HepG2 (cell line): ENCODE measurements around the gene ABCG8. TPM values are rescaled to one million over a fixed set of nuclear protein-coding genes. Genes with fewer than 3 reads are reported as not detected.

Experiments used
- ATAC-seq: fragments of 200-7000 bp; cut with Tn5 transposase; 3 replicates; pipeline ENCODE4 v1.9.1; 2020; ENCODE audit warnings: mild to moderate bottlenecking, moderate library complexity
- BruUV-seq: library from RNA; stranded (reverse); fragments of 400-500 nt; replicated peaks from 2 replicates; lab custom pipeline; 2021; lab: Mats Ljungman, UMichigan
- CTCF ChIA-PET: fragments of 300-600 bp; formaldehyde crosslinking; extraction: SDS; loops from one replicate; lab custom pipeline; 2021; ENCODE audit warnings: low total read pairs, inconsistent platforms, low intra/inter-chr PET ratio; lab: Yijun Ruan, JAX
- POLR2A ChIA-PET: fragments of 350-600 bp; sonication (Branson Sonifier 250); formaldehyde crosslinking; loops from one replicate; lab custom pipeline; 2020; ENCODE audit warnings: antibody characterized with exemption, inconsistent platforms; lab: Yijun Ruan, JAX
- DNase-seq: peaks from one replicate; pipeline ENCODE4 v3.0.0-alpha.2; 2015; ENCODE audit warnings: low spot score
- FAIRE-seq: peaks from 3 replicates; lab custom pipeline; 2011; peaks lifted over from hg19 to GRCh38; lab: Jason Lieb, UNC
- H2AFZ ChIP-seq: one replicate; pipeline ENCODE4 v1.6.1; 2011; ENCODE audit warnings: low read length, inconsistent platforms
- H3K27ac ChIP-seq: fragments of 300-600 bp; 3 replicates; pipeline ENCODE4 v1.8.0; 2011; ENCODE audit warnings: mixed run types, mild to moderate bottlenecking, mixed read lengths, low read length, inconsistent platforms; ENCODE audit not compliant: insufficient read depth; ENCODE audit errors: extremely low read length
- H3K27me3 ChIP-seq, 2 experiments: fragments of 200-600 bp in 1 of 2; 2 replicates in 1 of 2; 3 replicates in 1 of 2; pipeline versions ENCODE4 v1.6.0 to v1.8.0; 2011; ENCODE audit warnings: low read length in 2 of 2, mild to moderate bottlenecking in 2 of 2, moderate library complexity in 2 of 2, inconsistent platforms in 1 of 2; ENCODE audit not compliant: insufficient read depth in 2 of 2, control insufficient read depth in 1 of 2
- H3K36me3 ChIP-seq, 2 experiments: fragments of 200-600 bp in 1 of 2; replicated peaks in 1 of 2; 2 replicates in 1 of 2; 3 replicates in 1 of 2; pipeline versions ENCODE4 v1.5.1 to v1.8.0; 2011; ENCODE audit warnings: low read length in 2 of 2, inconsistent platforms in 1 of 2; ENCODE audit not compliant: insufficient read depth in 2 of 2, control insufficient read depth in 1 of 2
- H3K4me1 ChIP-seq: 2 replicates; pipeline ENCODE4 v1.5.1; 2012; ENCODE audit warnings: low read length, inconsistent platforms; ENCODE audit not compliant: insufficient read depth
- H3K4me2 ChIP-seq: 2 replicates; pipeline ENCODE4 v1.6.0; 2011; ENCODE audit warnings: low read depth, low read length, inconsistent platforms
- H3K4me3 ChIP-seq, 3 experiments: fragments of 200-600 bp in 1 of 3; sonication (generic), shearing (Covaris generic) in 1 of 3; replicated peaks in 1 of 3; 2 replicates each; pipeline ENCODE4 v1.5.1; 2011 to 2016; ENCODE audit warnings: low read length in 3 of 3, inconsistent platforms in 2 of 3, low read depth in 2 of 3, mild to moderate bottlenecking in 2 of 3, control low read depth in 1 of 3, mixed read lengths in 1 of 3; ENCODE audit not compliant: insufficient read depth in 1 of 3
- H3K79me2 ChIP-seq: one replicate; pipeline ENCODE4 v1.6.1; 2011; ENCODE audit warnings: low read length, inconsistent platforms; ENCODE audit not compliant: insufficient read depth
- H3K9ac ChIP-seq: 2 replicates; pipeline ENCODE4 v1.6.0; 2011; ENCODE audit warnings: mild to moderate bottlenecking, low read depth, low read length, inconsistent platforms; ENCODE audit not compliant: insufficient read depth
- H3K9me3 ChIP-seq: 2 replicates; pipeline ENCODE4 v1.5.1; 2012; ENCODE audit warnings: mild to moderate bottlenecking, low read length
- H4K20me1 ChIP-seq: 2 replicates; pipeline ENCODE4 v1.6.0; 2011; ENCODE audit warnings: inconsistent platforms, mild to moderate bottlenecking, low read length, moderate library complexity; ENCODE audit not compliant: insufficient read depth
- ARNTL ChIP-seq: sonication (generic); formaldehyde crosslinking; IDR thresholded peaks from 2 replicates; pipeline ENCODE4 v1.4.0; 2020; ENCODE audit warnings: mild to moderate bottlenecking, missing genetic modification reagents
- DPF2 ChIP-seq: sonication (generic); formaldehyde crosslinking; IDR thresholded peaks from 2 replicates; pipeline ENCODE4 v1.4.0; 2020; ENCODE audit warnings: mild to moderate bottlenecking, low read depth, missing genetic modification reagents, borderline replicate concordance
- EEA1 ChIP-seq: sonication (generic); formaldehyde crosslinking; IDR thresholded peaks from 2 replicates; pipeline ENCODE4 v1.5.1; 2020; ENCODE audit warnings: mild to moderate bottlenecking, missing genetic modification reagents, borderline replicate concordance
- ETV5 ChIP-seq: IDR thresholded peaks from 2 replicates; pipeline ENCODE4 v1.6.1; 2018; ENCODE audit warnings: missing biosample characterization, missing genetic modification reagents, inconsistent platforms, borderline replicate concordance
- ETV6 ChIP-seq: sonication (generic); formaldehyde crosslinking; conservative IDR thresholded peaks from 2 replicates; pipeline ENCODE4 v1.4.0; 2020; ENCODE audit warnings: missing genetic modification reagents
- HNRNPUL1 ChIP-seq: fragments of 200-400 bp; formaldehyde crosslinking; IDR thresholded peaks from 2 replicates; pipeline ENCODE4 v1.6.1; 2017; ENCODE audit warnings: low read depth, mild to moderate bottlenecking, low read length, moderate library complexity
- IRX3 ChIP-seq: sonication (generic); formaldehyde crosslinking; IDR thresholded peaks from 2 replicates; pipeline ENCODE4 v1.8.1; 2023; ENCODE audit warnings: mild to moderate bottlenecking, low read depth, missing genetic modification reagents, borderline replicate concordance
- JUND ChIP-seq: sonication (generic); formaldehyde crosslinking; IDR thresholded peaks from 2 replicates; pipeline ENCODE4 v1.8.0; 2022; ENCODE audit warnings: mild to moderate bottlenecking, missing genetic modification reagents
- MIER3 ChIP-seq: IDR thresholded peaks from 2 replicates; pipeline ENCODE4 v1.6.1; 2016; ENCODE audit warnings: missing compliant biosample characterization, borderline replicate concordance
- NFATC3 ChIP-seq: sonication (generic); formaldehyde crosslinking; IDR thresholded peaks from 2 replicates; pipeline ENCODE4 v1.5.1; 2020; ENCODE audit warnings: mild to moderate bottlenecking, missing genetic modification reagents
- ONECUT2 ChIP-seq: sonication (generic); formaldehyde crosslinking; IDR thresholded peaks from 2 replicates; pipeline ENCODE4 v1.4.0; 2020; ENCODE audit warnings: missing genetic modification reagents
- SALL1 ChIP-seq: sonication (generic); formaldehyde crosslinking; IDR thresholded peaks from 2 replicates; pipeline ENCODE4 v1.8.0; 2022; ENCODE audit warnings: mild to moderate bottlenecking, missing genetic modification reagents
- TRIM24 ChIP-seq: sonication (generic); formaldehyde crosslinking; IDR thresholded peaks from 2 replicates; pipeline ENCODE4 v1.8.0; 2022; ENCODE audit warnings: mild to moderate bottlenecking, missing genetic modification reagents
- ZKSCAN5 ChIP-seq: sonication (generic); formaldehyde crosslinking; IDR thresholded peaks from 2 replicates; pipeline ENCODE4 v1.5.1; 2020; ENCODE audit warnings: mild to moderate bottlenecking, missing genetic modification reagents
- ZKSCAN8 ChIP-seq: IDR thresholded peaks from 2 replicates; pipeline ENCODE4 v1.6.1; 2016; ENCODE audit warnings: borderline replicate concordance, missing genetic modification reagents, missing compliant biosample characterization
- ZNF547 ChIP-seq: sonication (generic); formaldehyde crosslinking; IDR thresholded peaks from 2 replicates; pipeline ENCODE4 v1.5.1; 2020; ENCODE audit warnings: mild to moderate bottlenecking, missing genetic modification reagents
- ZNF670 ChIP-seq: sonication (generic); formaldehyde crosslinking; IDR thresholded peaks from 2 replicates; pipeline ENCODE4 v1.8.0; 2022; ENCODE audit warnings: mild to moderate bottlenecking, missing genetic modification reagents, borderline replicate concordance
- ZNF780A ChIP-seq: sonication (generic); formaldehyde crosslinking; IDR thresholded peaks from 2 replicates; pipeline ENCODE4 v1.8.0; 2022; ENCODE audit warnings: mild to moderate bottlenecking, missing genetic modification reagents, moderate library complexity
- WGBS: methylation state at CpG from one replicate; pipeline ENCODE4 v1.1.6; 2017; ENCODE audit warnings: low lambda C conversion rate; 5-methylcytosine and 5-hydroxymethylcytosine counted together
- in situ Hi-C: cut with HindIII; loops from 2 replicates; pipeline ENCODE4 v1.10.0; 2017; ENCODE audit warnings: low pct_unique_long_range_greater_than_20kb; ENCODE audit not compliant: extremely low pct_ligation_motif_present
- intact Hi-C: fragments of 100-400 bp; cut with micrococcal nuclease; formaldehyde crosslinking; loops from one replicate; pipeline ENCODE4 v1.10.0; 2022; ENCODE audit not compliant: unreplicated experiment
- polyA plus RNA-seq, 8 experiments: library from polyadenylated mRNA; depleted of rRNA in 3 of 8; stranded (reverse) in 7 of 8; unstranded in 1 of 8; fragments of >200 nt; fragmentation: Illumina TruSeq in 4 of 8; extraction: Trizol in 4 of 8; gene quantifications; 2 replicates each; pipeline versions ENCODE4 v1.2.1 to v1.2.3, GENCODE V29; 2011 to 2016; ENCODE audit warnings: low read depth in 4 of 8, missing spikeins in 1 of 8, mixed read lengths in 1 of 8; ENCODE audit not compliant: insufficient read depth in 1 of 8
- total RNA-seq, 5 experiments: library from RNA; depleted of rRNA; stranded (reverse); fragments of >200 nt; fragmentation: Illumina TruSeq; extraction: Trizol; gene quantifications; 2 replicates each; pipeline ENCODE4 v1.2.3, GENCODE V29; 2016; ENCODE audit warnings: low read depth in 1 of 5
- TF ChIP-seq, protein P1 (sequence below): sonication (generic); formaldehyde crosslinking; IDR thresholded peaks from 2 replicates; pipeline ENCODE4 v1.5.0; 2020; ENCODE audit warnings: missing genetic modification reagents
- TF ChIP-seq, protein P2 (sequence below): sonication (generic); formaldehyde crosslinking; IDR thresholded peaks from 2 replicates; pipeline ENCODE4 v1.8.1; 2023; ENCODE audit warnings: missing genetic modification reagents, mild to moderate bottlenecking, borderline replicate concordance

Gene ABCG8
- total and polyA plus RNA-seq, 2 of the 13 experiments (the other 11 are each of a cell fraction or from before 2014, with no cell fraction given) = 8.1 to 8.8 TPM

DNA sequence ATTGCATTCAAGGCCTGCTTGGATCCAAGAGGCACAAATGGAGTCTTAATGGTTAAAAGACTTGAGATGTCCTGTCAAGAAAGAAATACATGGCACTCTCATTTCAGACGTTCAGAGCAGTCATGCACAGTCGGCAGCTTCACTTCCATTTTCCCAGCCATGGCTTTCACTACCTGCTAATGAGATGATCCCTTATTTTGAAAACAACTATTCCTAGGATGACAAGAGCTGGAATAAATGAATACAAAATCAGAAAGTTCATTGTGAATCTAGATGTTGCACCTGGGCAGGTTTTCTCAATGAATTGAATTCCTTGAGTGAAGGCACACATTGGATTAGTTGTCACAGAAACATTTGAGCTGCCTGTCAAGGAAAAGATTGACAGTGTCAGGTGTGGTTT, 25.8 kb upstream of the ABCG8 start:
- Histone ChIP-seq H3K27me3 (no peaks in the 10 kb centered on the region), H3K79me2 (no peaks in the 10 kb centered on the region), H3K9me3 (no peaks in the 10 kb centered on the region), H4K20me1 (no peaks in the 10 kb centered on the region), H2AFZ (no peak overlapping the region), H3K36me3 (peaks cover 0 to 4% of the 10 kb centered on the region in 2 experiments; a peak in 2 of 5 replicates), H3K4me1 (peaks cover 18% of the 10 kb centered on the region), H3K27ac (no peak overlapping the region), H3K4me3 (no peak overlapping the region), H3K9ac (no peak overlapping the region), H3K4me2 (no peak overlapping the region)
- intact Hi-C loops = no loop called here
- 96% methylated on average over 2 of the region's 2 CpGs for WGBS
- ATAC-seq = no peak
- ChIA-PET CTCF (no interaction called here), POLR2A (interaction anchor here (1.2 to 1.5 kb wide), 2 partner anchors 10 to 25 kb away, joined by 3 read pairs; partner anchors contain the start of genes ABCG5 and ABCG8)
- FAIRE-seq = no peak
- BruUV-seq = no TSS peak
- no peak for TF ChIP-seq ZKSCAN5 (CRISPR knock-in tag)
- no peak for TF ChIP-seq ZNF780A (CRISPR knock-in tag)
- TF ChIP-seq IRX3 (CRISPR knock-in tag) = no peak
- no peak for TF ChIP-seq ETV6
- TF ChIP-seq ETV5 (CRISPR knock-in tag) = no peak
- TF ChIP-seq DPF2 (CRISPR knock-in tag) = no peak
- no peak for TF ChIP-seq HNRNPUL1
- no peak for TF ChIP-seq ONECUT2 (CRISPR knock-in tag)
- TF ChIP-seq, protein P1, sequence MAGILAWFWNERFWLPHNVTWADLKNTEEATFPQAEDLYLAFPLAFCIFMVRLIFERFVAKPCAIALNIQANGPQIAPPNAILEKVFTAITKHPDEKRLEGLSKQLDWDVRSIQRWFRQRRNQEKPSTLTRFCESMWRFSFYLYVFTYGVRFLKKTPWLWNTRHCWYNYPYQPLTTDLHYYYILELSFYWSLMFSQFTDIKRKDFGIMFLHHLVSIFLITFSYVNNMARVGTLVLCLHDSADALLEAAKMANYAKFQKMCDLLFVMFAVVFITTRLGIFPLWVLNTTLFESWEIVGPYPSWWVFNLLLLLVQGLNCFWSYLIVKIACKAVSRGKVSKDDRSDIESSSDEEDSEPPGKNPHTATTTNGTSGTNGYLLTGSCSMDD (CRISPR knock-in tag) = no peak
- no peak for TF ChIP-seq SALL1 (CRISPR knock-in tag)
- TF ChIP-seq NFATC3 = no peak
- no peak for TF ChIP-seq JUND (CRISPR knock-in tag)
- TF ChIP-seq, protein P2, sequence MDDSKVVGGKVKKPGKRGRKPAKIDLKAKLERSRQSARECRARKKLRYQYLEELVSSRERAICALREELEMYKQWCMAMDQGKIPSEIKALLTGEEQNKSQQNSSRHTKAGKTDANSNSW (CRISPR knock-in tag) = no peak
- TF ChIP-seq EEA1 (CRISPR knock-in tag) = no peak
- no peak for TF ChIP-seq TRIM24 (CRISPR knock-in tag)
- no peak for TF ChIP-seq ZNF547 (CRISPR knock-in tag)
- TF ChIP-seq ZKSCAN8 (CRISPR knock-in tag) = no peak
- TF ChIP-seq MIER3 (CRISPR knock-in tag) = no peak
- no peak for TF ChIP-seq ARNTL (CRISPR knock-in tag)
- TF ChIP-seq ZNF670 (CRISPR knock-in tag) = no peak
- DNase-seq = no peak
- in situ Hi-C loops = no loop called here
